ENCODE results near the gene TXNRD1.
"Not testable (repeated sequence)": the region's sequence is repeated elsewhere in the genome, so short reads cannot be mapped to it uniquely, and the experiment has no call there.

TXNRD1 gene

GRCh38 chr12:104242546-104243206, 27.1 kb downstream of the TXNRD1 start:
- no peak for DNase-seq

DNA sequence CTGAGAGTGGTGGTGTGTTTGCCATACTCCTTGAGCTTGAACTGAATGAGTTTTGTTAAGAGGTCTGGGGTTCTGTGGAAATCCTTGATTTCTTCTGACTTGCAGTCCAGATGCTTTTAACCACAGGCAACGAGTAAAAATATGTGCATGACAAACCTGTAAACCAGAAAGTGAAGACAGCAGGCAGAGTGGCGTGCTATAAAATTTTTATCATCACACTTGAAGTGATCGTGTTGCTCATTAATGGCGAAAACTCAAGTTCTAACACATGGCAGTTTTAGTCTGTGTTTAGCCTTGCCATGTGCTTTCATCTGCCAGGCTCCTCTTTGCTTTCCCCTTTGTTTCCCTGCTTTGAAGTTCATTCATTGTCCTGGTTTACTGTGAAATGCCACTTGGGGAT, 28.0 kb downstream of the TXNRD1 start:
- no peak for DNase-seq

DNA sequence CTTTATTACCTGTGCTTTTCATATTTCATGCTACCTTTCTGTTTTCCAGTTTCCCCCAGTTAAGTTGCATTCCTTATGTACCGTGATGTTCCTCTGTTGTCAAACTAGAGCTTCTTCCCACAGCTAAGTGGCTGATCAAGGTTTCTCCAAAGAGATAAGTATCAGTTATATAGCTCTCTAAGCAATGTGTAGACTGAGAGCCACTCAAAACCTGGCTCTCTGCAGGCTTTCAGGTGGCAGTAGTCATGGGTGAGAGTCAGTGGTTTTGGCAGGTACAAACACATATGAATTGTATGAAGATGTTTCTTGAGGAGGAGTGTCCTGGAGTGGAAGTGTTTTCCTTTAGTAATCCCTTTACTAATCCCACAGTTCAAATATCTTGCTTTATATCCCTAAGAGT, 28.4 kb downstream of the TXNRD1 start:
- DNase-seq, result no peak

- no peak for DNase-seq
Observed at GRCh38 chr12:104247698-104248097, 32.1 kb downstream of the TXNRD1 start.

DNA sequence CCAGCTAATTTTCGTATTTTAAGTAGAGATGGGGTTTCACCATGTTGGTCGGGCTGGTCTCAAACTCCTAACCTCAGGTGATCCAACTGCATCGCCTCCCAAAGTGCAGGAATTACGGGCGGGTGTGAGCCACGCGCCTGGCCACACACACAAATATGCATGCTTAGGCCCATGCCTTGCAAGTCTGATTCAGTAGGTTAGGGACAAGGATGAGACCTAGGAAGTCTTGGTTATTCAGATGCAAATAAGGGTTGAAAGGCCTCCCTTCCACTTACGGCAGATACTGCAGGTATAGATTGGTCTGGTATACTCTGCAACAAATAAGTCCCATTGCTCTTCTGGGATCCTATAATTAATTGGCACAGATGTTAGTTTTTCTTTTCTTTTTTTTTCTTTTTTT, 32.9 kb downstream of the TXNRD1 start:
- DNase-seq, result no peak

DNA sequence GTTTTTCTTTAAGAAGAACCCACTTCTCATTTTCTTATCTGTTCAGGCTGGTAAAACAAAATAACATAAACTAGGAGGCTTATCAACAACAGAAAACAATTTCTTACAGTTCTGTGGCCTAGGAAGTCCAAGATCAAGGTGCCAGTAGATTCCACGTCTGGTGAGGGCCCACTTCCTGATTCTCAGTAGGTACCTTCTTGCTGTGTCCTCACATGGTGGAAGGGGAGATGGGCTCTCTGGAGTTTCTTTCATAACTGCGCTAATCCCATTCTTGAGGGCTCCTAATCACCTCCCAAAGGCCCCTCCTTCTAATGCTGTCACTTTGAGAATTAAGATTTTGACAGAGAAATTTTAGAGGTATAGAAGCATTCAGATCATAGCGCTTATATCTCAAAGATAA, 33.4 kb downstream of the TXNRD1 start:
- DNase-seq, result no peak

DNA sequence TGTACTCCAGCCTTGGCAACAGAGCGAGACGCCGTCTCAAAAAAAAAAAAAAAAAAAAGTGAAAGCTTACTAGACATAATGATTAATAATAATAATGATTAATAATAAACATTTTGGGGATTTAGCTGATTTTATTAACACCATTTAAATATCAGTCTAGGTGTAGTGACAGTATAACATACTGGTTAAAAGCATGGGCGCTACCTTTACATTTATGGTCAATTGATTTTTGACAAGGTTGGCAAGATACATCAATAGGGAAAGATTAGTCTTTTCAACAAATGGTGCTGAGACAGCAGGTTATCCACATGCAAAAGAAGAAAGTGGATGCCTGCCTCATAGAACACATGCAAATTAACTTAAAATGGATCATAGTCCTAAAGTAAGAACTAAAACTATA, 34.3 kb downstream of the TXNRD1 start:
- no peak for DNase-seq

GRCh38 chr12:104250366-104251125, 35.0 kb downstream of the TXNRD1 start:
- DNase-seq, result no peak

DNA sequence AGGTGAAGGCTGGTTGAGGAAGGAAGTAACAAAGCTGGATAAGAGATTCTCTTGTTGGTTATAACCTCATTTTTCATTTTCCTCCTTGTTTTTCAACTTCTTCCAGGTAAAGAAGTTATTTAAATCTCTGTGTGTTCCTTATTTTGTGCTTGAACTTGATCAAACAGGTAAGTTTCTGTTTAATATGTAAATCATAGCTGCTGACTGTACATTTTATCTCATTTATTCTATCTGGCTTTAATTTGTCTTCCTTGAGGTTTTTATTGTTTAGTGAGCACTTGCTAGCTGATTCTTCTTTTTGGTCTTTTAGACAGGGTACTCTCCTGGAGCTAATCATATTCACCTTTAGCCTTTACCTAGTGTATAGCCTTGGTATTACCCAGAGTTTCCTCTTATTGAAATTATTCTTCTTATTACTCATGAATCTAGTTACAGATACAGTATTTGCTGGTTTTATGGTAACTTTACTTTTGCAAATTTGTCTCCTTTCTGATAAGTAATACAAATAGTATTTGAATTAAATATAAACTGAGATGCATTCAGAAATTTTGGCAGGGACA, 42.4 kb downstream of the TXNRD1 start:
- DNase-seq, result no peak

DNA sequence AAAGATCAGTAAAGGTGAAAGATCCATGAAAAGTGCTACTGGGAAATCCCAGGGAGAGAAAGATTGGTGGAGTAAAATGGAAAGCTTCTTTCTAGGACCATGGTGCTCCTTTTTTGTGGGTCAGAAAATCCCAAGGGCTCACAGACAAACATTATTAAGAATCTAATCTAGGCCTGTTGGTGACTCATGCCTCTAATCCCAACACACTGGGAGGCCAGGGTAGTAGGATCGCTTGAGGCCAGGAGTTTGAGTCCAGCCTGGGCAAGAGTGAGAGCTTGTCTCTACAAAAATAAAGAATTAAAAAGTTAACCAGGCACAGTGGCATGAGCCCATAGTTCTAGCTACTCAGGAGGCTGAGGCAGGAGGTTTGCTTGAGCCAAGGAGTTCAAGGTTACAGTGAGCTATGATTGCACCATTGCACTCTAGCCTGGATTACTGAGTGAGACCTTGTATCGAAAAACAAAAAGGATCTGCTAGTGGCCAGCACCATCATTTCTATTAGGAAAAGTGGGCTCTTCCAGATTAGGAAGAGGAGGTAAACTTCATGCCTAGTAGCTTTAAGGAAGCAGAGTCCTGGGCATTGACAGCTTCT, 43.0 kb downstream of the TXNRD1 start:
- no peak for DNase-seq

DNA sequence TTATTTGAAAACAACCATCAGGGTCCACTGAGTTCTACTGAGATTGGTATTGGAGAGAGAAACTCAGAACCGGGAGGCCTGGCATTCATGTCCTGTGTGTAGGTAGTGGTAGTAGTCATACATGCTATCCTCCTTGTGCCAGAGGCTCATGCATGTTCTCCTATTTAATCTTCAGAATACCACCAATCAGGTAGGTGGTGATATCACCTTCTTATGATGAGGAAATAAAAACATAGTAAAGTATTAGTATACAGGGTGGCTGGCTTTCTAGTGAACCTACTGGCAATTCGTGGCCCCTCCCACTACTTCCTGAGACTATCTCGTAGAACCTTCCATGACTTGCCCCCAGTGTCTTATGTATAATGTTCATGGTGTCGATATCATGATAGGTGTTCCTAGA, 47.4 kb downstream of the TXNRD1 start:
- no peak for DNase-seq

GRCh38 chr12:104263580-104264358, 48.2 kb downstream of the TXNRD1 start:
- DNase-seq, result peak; percentile 74

DNA sequence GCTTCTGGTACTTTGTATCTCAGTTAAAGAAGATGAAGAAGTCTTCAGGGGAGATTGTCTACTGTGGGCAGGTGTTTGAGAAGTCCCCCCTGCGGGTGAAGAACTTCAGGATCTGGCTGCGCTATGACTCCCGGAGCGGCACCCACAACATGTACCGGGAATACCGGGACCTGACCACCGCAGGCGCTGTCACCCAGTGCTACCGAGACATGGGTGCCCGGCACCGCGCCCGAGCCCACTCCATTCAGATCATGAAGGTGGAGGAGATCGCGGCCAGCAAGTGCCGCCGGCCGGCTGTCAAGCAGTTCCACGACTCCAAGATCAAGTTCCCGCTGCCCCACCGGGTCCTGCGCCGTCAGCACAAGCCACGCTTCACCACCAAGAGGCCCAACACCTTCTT, 49.9 kb downstream of the TXNRD1 start:
- not testable (repeated sequence) for DNase-seq

GRCh38 chr12:104272938-104273337, 57.4 kb downstream of the TXNRD1 start:
- no peak for DNase-seq

DNA sequence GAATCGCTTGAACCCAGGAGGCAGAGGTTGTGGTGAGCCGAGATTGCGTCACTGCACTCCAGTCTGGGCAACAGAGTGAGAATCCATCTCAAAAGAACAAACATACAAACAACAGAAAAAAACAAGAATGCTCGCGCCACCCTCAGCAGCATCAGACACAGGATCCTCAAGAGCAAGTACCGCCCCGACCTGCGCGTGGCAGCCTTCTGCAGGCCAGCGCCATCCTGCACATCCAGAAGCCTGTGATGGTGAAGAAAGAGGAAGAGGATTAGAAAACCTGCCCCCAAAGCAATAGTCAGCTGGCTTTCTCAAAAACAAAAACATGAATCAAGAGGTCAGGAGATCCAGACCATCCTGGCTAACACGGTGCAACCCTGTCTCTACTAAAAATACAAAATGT, 57.9 kb downstream of the TXNRD1 start:
- no peak for DNase-seq

- DNase-seq, result no peak
Observed at GRCh38 chr12:104274811-104275210, 59.2 kb downstream of the TXNRD1 start.

GRCh38 chr12:104275689-104276088, 60.1 kb downstream of the TXNRD1 start:
- DNase-seq, result no peak

DNA sequence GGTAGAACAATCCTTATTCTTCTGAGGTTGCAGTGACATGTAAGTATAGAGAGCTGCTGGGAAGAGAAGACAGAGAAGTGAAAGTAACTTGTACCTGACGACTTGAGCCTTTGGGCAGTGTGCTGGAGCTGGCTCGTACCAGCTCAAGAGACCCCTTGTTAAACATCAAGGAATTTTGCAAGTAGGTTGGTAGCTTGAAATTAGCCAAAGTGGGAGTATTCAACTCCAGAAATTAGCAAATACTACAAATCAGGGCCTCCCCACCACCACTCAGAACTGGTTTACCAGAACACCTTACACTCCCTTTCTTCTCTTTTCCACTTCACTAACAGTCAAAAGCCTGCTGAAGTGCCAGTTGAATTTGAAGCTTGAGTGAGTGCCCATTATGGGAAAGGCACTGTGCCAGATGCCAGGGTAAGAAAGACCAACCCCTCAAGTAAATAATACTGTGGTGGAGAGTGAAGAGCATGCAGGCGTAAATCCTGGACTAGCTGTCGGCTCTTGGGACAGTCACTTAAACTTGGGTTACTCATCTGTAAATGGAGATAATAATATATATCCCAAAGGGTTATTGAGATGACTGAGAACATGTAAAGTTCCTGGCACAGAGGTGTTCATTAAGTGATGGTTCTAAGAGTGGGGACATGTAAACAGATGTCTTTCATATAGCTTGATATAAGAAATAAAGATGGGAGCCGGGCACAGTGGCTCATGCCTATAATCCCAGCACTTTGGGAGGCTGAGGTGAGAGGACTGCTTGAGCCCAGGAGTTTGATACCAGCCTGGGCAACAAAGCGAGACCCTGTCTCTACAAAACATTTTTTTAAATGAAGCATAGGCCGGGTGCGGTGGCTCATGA, 60.9 kb downstream of the TXNRD1 start:
- no peak for DNase-seq

DNA sequence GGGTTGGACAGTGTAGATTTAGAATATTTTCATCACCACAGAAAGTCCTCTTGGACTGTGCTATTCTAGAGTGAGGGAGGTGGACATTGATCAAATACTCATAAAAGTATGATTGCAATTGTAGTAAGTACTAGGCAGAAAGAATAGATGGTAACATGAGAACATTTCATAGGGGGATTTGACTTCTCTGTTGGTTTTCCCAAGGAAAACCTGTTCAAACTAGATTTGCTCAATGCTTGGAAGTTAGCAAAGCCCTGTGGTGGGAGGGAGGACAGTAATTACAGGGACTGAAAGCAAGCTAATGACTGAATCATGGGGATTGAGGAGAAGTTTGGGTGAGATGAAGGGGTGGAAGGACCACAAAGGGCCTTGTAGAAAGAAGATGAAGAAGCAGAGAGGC, 63.6 kb downstream of the TXNRD1 start:
- no peak for DNase-seq

DNA sequence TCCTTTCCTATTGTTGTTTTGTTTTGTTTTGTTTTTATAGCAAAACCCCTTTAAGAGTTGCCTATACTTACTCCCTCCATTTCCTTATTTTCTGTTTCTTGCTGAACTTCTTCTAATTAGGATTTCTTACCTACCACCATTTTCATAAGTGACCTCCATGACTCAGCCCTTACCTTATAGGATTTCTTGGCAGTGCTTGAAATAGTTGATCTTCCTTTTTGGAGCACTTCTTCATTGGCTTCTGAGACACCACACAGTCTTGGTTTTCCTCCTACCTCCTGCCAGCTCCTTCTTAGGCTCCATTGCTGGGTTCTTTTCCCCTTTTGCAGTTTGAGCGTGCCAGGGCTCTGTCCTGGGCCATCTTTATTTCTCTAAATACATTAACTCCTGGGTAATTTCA, 64.5 kb downstream of the TXNRD1 start:
- DNase-seq, result no peak

- DNase-seq, result peak; percentile 99
Observed at GRCh38 chr12:104280717-104281458, 65.3 kb downstream of the TXNRD1 start.

Measured in HCEC 1CT (cell line).